Esophagus squamous epithelium (tissue), 4 donors: Measurements from ENCODE around the gene CDK12.

ENCODE experiments used
- POLR2A ChIP-seq, 4 donors: fragments of 450-650 bp; IDR thresholded peaks; one replicate each; pipeline ENCODE4 v1.6.1; 2017; ENCODE audit warnings: antibody characterized with exemption in 4 of 4, mild to moderate bottlenecking in 4 of 4, moderate library complexity in 3 of 4
- TF ChIP-seq, protein P1 (sequence below), 6 experiments: fragments of 450-650 bp in 4 of 6; fragments of 200-600 bp in 2 of 6; sonication (generic) in 2 of 6; IDR thresholded peaks; one replicate each; pipeline ENCODE4 v1.5.1; 2016 to 2019; ENCODE audit warnings: antibody characterized with exemption in 6 of 6, mild to moderate bottlenecking in 4 of 6, moderate library complexity in 4 of 6

DNA sequence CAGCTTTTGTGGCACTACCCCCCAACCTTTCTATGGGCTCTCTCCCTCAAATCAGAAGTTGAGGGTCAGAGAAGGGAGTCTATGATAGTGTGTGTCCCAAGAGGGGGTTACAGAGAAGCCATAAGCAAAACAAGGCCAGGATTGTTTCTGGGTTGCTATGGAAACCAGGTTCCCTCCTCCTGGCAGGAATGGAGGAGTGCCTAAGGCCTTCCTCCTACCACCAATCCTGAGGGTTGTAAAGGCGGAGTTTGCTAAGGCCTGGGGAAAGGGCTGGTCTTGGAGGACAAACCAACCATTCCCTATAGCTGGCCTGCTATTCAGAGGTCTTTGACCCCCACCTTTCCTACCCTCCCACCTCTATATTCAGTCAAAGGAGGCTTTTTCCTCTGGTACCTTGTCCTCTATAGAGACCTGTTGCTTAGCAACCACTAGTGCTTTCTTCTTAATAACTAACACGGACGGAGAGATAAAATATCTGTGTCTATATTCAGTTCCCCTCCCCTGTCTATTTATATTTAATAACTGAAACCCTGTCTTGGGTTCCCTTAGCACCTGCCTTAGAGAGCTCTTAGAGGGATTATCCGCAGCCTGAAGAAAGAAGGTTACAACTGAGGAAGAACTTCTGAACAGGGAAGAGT, 103.0 kb downstream of the CDK12 start:
- TF ChIP-seq POLR2A (IDR thresholded peaks at IDR 0.05) = no peak
- TF ChIP-seq, protein P1, sequence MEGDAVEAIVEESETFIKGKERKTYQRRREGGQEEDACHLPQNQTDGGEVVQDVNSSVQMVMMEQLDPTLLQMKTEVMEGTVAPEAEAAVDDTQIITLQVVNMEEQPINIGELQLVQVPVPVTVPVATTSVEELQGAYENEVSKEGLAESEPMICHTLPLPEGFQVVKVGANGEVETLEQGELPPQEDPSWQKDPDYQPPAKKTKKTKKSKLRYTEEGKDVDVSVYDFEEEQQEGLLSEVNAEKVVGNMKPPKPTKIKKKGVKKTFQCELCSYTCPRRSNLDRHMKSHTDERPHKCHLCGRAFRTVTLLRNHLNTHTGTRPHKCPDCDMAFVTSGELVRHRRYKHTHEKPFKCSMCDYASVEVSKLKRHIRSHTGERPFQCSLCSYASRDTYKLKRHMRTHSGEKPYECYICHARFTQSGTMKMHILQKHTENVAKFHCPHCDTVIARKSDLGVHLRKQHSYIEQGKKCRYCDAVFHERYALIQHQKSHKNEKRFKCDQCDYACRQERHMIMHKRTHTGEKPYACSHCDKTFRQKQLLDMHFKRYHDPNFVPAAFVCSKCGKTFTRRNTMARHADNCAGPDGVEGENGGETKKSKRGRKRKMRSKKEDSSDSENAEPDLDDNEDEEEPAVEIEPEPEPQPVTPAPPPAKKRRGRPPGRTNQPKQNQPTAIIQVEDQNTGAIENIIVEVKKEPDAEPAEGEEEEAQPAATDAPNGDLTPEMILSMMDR (IDR thresholded peaks at IDR 0.05) = no peak
